Measurements from ENCODE around the gene UBE2G2.

UBE2G2 gene

GRCh38 chr21:44762221-44763049 is 39.2 kb downstream of the UBE2G2 start:
- no peak for DNase-seq

GRCh38 chr21:44761747-44762208 is 39.8 kb downstream of the UBE2G2 start:
- no peak for DNase-seq

- no peak for DNase-seq
These were observed 40.5 kb downstream of the UBE2G2 start for GRCh38 chr21:44761011-44761729.

- DNase-seq, result no peak
These were observed 41.2 kb downstream of the UBE2G2 start for GRCh38 chr21:44760376-44760775.

GRCh38 chr21:44759628-44760285 is 41.9 kb downstream of the UBE2G2 start:
- no peak for DNase-seq

GRCh38 chr21:44758781-44759627 is 42.6 kb downstream of the UBE2G2 start:
- DNase-seq, result no peak

- DNase-seq, result no peak
These were observed 43.5 kb downstream of the UBE2G2 start for GRCh38 chr21:44758141-44758561.

GRCh38 chr21:44757731-44758130 is 43.9 kb downstream of the UBE2G2 start:
- no peak for DNase-seq

- no peak for DNase-seq
These were observed 45.0 kb downstream of the UBE2G2 start for GRCh38 chr21:44756423-44757185.

- no peak for DNase-seq
These were observed 46.4 kb downstream of the UBE2G2 start for GRCh38 chr21:44755227-44755626.

GRCh38 chr21:44753357-44753756 is 48.3 kb downstream of the UBE2G2 start:
- DNase-seq, result no peak

- DNase-seq, result no peak
These were observed 48.9 kb downstream of the UBE2G2 start for GRCh38 chr21:44752671-44753235.

GRCh38 chr21:44751799-44752636 is 49.6 kb downstream of the UBE2G2 start:
- no peak for DNase-seq

GRCh38 chr21:44751186-44751798 is 50.3 kb downstream of the UBE2G2 start:
- no peak for DNase-seq

GRCh38 chr21:44750675-44751025 is 51.0 kb downstream of the UBE2G2 start:
- no peak for DNase-seq

- DNase-seq, result no peak
These were observed 51.6 kb downstream of the UBE2G2 start for GRCh38 chr21:44749759-44750674.

- no peak for DNase-seq
These were observed 52.4 kb downstream of the UBE2G2 start for GRCh38 chr21:44749116-44749758.

GRCh38 chr21:44748621-44749020 is 53.0 kb downstream of the UBE2G2 start:
- DNase-seq, result no peak

All from NCI-H226 (cell line).